ENCODE data around the gene FAM107B. TPM values are rescaled to one million over a fixed set of nuclear protein-coding genes. Genes with fewer than 3 reads are reported as not detected.

Gene FAM107B
- total RNA-seq, 5 donors from 2014 or later (not counting 1 experiment from before 2014, with no cell fraction given): 175 to 298 (median 214) TPM

Other genes starting within 250 kb of the FAM107B start
- 1 to 10 TPM; 1.5 to 4.0 (median 2.5) TPM for gene CDNF, start 63.1 kb upstream of the FAM107B start, total RNA-seq
- 10 to 100 TPM; 13.0 to 19.5 (median 15.0) TPM for gene HSPA14, start 63.4 kb upstream of the FAM107B start, total RNA-seq
- gene MSANTD7, start 63.4 kb upstream of the FAM107B start, total RNA-seq: 10 to 100 TPM; 11.7 to 31.5 (median 14.9) TPM
- 1 to 10 TPM; 2.4 to 5.1 (median 3.4) TPM for gene SUV39H2, start 104.0 kb upstream of the FAM107B start, total RNA-seq
- 10 to 100 TPM; 13.6 to 26.5 (median 23.1) TPM for gene DCLRE1C, start 179.2 kb upstream of the FAM107B start, total RNA-seq
- not detected for gene MEIG1, start 184.5 kb upstream of the FAM107B start, total RNA-seq

Data from T-cell (primary cell).